Activated naive CD4-positive, alpha-beta T cell treated with anti-CD3 and anti-CD28 coated beads for 36 hours (primary cell): ENCODE results near the gene TLR2. TPM values are rescaled to one million over a fixed set of nuclear protein-coding genes. Genes with fewer than 3 reads are reported as not detected.
A peak's percentile ranks its signal among the peaks of the same experiment; 100 is the strongest.

Source experiments
- CTCF ChIA-PET: fragments of 350-600 bp; sonication (Branson Sonifier 250); formaldehyde crosslinking; loops from one replicate; lab custom pipeline; 2021; ENCODE audit warnings: antibody characterized with exemption; lab: Charles Lee
- DNase-seq: peaks from one replicate; pipeline ENCODE4 v3.0.0-alpha.2; 2020
- H3K27ac Mint-ChIP-seq: one replicate; pipeline ENCODE4 v1.8.0; 2021; ENCODE audit warnings: mild to moderate bottlenecking, mixed read lengths
- H3K27me3 Mint-ChIP-seq: one replicate; pipeline ENCODE4 v1.8.0; 2021; ENCODE audit warnings: low read depth, mixed read lengths
- H3K36me3 Mint-ChIP-seq: one replicate; pipeline ENCODE4 v1.8.0; 2021; ENCODE audit warnings: low read depth, mixed read lengths
- H3K4me1 Mint-ChIP-seq: one replicate; pipeline ENCODE4 v1.8.0; 2021; ENCODE audit warnings: low read depth, mixed read lengths
- H3K4me3 Mint-ChIP-seq: one replicate; pipeline ENCODE4 v1.8.0; 2021; ENCODE audit warnings: mild to moderate bottlenecking, moderate library complexity, mixed read lengths
- H3K9me3 Mint-ChIP-seq: one replicate; pipeline ENCODE4 v1.8.0; 2021; ENCODE audit warnings: mixed read lengths
- intact Hi-C: fragments of 100-400 bp; cut with micrococcal nuclease; formaldehyde crosslinking; loops from one replicate; pipeline ENCODE4 v1.15.1; 2023
- total RNA-seq, 2 experiments: library from RNA; stranded (reverse); gene quantifications; one replicate each; pipeline ENCODE4 v1.2.3, GENCODE V29; 2021

The TLR2 gene
- total RNA-seq, 2 experiments from 2014 or later = 1.5 to 2.6 TPM

DNA sequence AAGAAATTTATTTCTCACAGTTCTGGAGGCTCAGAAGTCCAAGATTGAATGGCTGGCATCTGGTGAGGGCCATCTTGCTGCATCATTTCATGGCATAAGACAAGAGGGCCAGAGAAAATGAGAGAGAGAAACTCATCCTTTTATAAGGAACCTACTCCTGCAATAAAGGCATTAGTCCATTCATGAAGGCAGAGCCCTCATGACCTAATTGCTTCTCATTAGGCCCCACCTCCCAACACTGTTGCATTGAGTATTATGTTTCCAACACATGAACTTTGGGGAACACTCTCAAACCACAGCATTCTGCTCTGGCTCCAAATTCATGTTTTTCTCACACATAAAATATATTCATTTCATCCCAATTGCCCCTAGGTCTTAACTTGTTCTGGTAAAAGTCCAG is 61.6 kb downstream of the TLR2 start:
- CTCF ChIA-PET = interaction anchor here (0.6 to 1.2 kb wide), 2 partner anchors 100 to 300 kb away, joined by 3 to 6 read pairs; no protein-coding TSS in a partner anchor
- H3K9me3 Mint-ChIP-seq = no peaks in the 10 kb centered on the region
- DNase-seq = no peak
- H3K27ac Mint-ChIP-seq = no peak overlapping the region
- H3K4me3 Mint-ChIP-seq = no peak overlapping the region
- H3K4me1 Mint-ChIP-seq = peaks cover 2% of the 10 kb centered on the region
- intact Hi-C loops = no loop called here
- no peaks in the 10 kb centered on the region for H3K27me3 Mint-ChIP-seq
- H3K36me3 Mint-ChIP-seq = no peaks in the 10 kb centered on the region

DNA sequence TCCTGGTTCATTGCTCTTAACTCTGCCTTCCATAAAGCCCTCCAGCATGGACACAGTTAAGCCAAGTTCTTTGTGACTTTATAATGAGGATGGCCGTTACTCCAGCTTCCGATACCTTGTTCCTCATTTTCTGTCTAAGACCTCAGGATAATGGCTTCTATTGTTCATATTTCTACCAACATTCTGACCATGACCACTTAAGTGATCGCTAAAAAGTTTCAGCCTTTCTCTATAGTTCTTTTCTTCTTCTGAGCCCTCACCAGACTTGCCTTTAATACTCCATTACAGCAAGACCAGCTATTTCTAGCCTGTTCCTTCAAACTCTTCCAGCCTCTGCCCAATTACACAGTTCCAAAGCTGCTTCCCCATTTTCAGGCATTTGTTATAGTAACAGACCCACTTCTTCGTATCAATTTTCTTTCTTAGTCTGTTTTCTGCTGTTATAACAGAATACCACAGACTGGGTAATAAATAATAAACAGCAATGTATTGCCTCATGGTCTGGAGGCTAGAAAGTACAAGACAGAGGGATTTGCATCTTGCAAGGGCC is 63.4 kb downstream of the TLR2 start:
- no peak for DNase-seq
- peaks cover 2% of the 10 kb centered on the region for H3K4me1 Mint-ChIP-seq
- H3K27me3 Mint-ChIP-seq = no peaks in the 10 kb centered on the region
- intact Hi-C loops = no loop called here
- H3K4me3 Mint-ChIP-seq = no peak overlapping the region
- CTCF ChIA-PET = interaction anchor here (1.1 to 3.9 kb wide), 3 partner anchors 100 to 605 kb away, joined by 3 to 31 read pairs (median 3); no protein-coding TSS in a partner anchor
- no peak overlapping the region for H3K27ac Mint-ChIP-seq
- H3K36me3 Mint-ChIP-seq = no peaks in the 10 kb centered on the region
- no peaks in the 10 kb centered on the region for H3K9me3 Mint-ChIP-seq

DNA sequence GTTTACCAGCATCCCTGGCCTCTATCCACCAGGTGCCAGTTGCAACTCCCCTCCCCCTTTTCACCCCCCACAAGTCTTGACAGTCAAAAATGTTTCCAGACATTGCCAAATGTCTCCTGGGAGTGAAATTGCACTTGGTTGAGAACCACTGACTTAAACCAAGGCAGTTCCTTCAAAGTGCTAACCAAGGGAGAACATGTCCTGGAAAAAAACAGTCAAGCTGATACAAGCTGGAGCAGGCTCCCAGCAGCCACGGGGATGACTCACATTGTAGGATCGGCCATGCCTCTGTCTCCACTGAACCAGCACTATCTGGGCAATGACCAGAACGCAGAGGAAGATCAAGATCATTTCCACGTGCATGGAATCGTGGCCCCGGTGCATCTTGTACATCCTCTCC is 64.3 kb downstream of the TLR2 start:
- CTCF ChIA-PET = interaction anchor here (0.8 to 3.9 kb wide), 7 partner anchors 10 to 410 kb away, joined by 3 to 47 read pairs (median 4); no protein-coding TSS in a partner anchor
- peaks cover 2% of the 10 kb centered on the region for H3K4me1 Mint-ChIP-seq
- no peaks in the 10 kb centered on the region for H3K36me3 Mint-ChIP-seq
- no peak for DNase-seq
- no peak overlapping the region for H3K4me3 Mint-ChIP-seq
- no peaks in the 10 kb centered on the region for H3K9me3 Mint-ChIP-seq
- no peaks in the 10 kb centered on the region for H3K27me3 Mint-ChIP-seq
- intact Hi-C loops = no loop called here
- no peak overlapping the region for H3K27ac Mint-ChIP-seq

DNA sequence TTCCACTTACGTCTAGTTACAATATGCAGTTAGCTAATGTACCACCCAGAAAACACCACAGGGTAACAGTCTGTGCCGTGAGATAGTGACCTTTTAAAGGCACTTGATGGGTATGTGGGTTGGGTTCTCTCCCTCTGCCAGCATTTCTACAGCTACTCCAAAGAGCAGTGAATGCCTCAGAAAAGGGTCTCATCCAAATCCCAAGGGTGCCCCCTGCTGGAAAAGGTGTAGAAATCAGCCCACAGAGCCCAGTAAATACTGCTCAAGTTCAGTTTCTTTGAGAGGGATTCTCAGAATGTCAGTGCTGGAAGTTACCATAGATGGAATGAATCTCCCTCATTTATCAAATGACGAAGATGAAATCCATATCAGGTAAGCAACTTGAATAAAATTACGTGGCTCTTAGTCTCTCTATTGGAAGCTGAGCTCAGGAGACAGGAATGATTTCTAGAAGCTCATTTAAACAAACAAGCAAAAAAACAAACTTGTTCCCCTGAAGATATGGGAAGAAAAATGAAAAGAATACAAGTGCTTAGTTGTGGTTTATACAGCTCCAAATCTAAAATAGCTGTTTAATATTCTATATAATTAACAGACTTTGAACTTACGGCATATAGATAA is 66.2 kb downstream of the TLR2 start:
- Mint-ChIP-seq H3K27ac (no peak overlapping the region), H3K27me3 (no peaks in the 10 kb centered on the region), H3K4me1 (peaks cover 11% of the 10 kb centered on the region), H3K36me3 (peaks cover 2% of the 10 kb centered on the region), H3K4me3 (no peak overlapping the region), H3K9me3 (no peaks in the 10 kb centered on the region)
- CTCF ChIA-PET = interaction anchor here (0.6 to 3.9 kb wide), 32 partner anchors 11 to 580 kb away, joined by 3 to 47 read pairs (median 4); partner anchors contain the start of gene MND1
- intact Hi-C loops = loop anchor here (1.0 to 5.0 kb wide), 7 partner anchors 99 to 663 kb away; partner anchors contain the start of gene MND1
- DNase-seq = peak; percentile 87

DNA sequence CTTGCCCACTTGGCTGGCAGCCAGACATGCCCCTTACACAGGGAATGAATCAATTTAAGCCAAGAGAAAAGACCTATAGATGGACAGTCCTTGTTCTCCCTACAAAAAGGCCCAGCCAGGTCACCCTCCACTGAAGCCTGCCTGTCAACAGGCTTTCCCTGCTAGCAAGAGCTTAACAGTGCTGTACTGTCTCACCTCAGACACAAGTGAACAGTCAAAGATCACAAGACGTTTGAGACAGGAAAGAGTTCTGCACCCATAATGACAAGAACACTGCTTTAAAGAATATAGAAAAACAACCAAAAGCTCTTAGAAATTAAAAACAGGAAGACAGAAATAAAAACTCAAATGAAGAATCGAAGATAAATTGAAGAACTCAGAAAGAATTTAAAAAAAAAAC is 71.1 kb downstream of the TLR2 start:
- no peak for DNase-seq
- Mint-ChIP-seq H3K27me3 (no peaks in the 10 kb centered on the region), H3K27ac (peak overlapping the region; percentile 70), H3K4me3 (no peak overlapping the region), H3K4me1 (peaks cover 41% of the 10 kb centered on the region), H3K36me3 (peaks cover 2% of the 10 kb centered on the region), H3K9me3 (no peaks in the 10 kb centered on the region)
- CTCF ChIA-PET = interaction anchor here (0.5 kb wide), 1 partner anchor 404 kb away, joined by 3 read pairs; no protein-coding TSS in a partner anchor
- intact Hi-C loops = loop anchor here (5.0 kb wide), 1 partner anchor 903 kb away; no protein-coding TSS in a partner anchor

Other genes starting within 250 kb of the TLR2 start
- 10 to 100 TPM; 37.6 to 41.6 TPM for gene TMEM131L, start 217.9 kb upstream of the TLR2 start, total RNA-seq
- gene RNF175, start 75.7 kb downstream of the TLR2 start, total RNA-seq = 1 to 10 TPM; 1.4 to 1.5 TPM
- not detected for gene SFRP2, start 104.8 kb downstream of the TLR2 start, total RNA-seq